Mesendoderm (in vitro differentiated cells): ENCODE data around the gene SELENOO.
A peak's percentile ranks its signal among the peaks of the same experiment; 100 is the strongest.

ENCODE experiments used
- DNase-seq: peaks from one replicate; pipeline ENCODE4 v3.0.0; 2013
- H2AK5ac ChIP-seq: 2 replicates; pipeline ENCODE4 v1.6.1; 2013; ENCODE audit warnings: low read length, inconsistent platforms
- H2BK120ac ChIP-seq: 2 replicates; pipeline ENCODE4 v1.6.1; 2013; ENCODE audit warnings: low read depth, mild to moderate bottlenecking, low read length, moderate library complexity, mixed read lengths
- H2BK15ac ChIP-seq: replicated peaks from 2 replicates; pipeline ENCODE4 v1.6.1; 2013; ENCODE audit warnings: low read depth, mild to moderate bottlenecking, moderate library complexity
- H2BK5ac ChIP-seq: 2 replicates; pipeline ENCODE4 v1.6.1; 2013; ENCODE audit warnings: low read length, inconsistent platforms
- H3K18ac ChIP-seq: 2 replicates; pipeline ENCODE4 v1.6.1; 2013; ENCODE audit warnings: mild to moderate bottlenecking, low read length, mixed read lengths
- H3K23ac ChIP-seq: one replicate; pipeline ENCODE4 v1.6.1; 2013; ENCODE audit warnings: low read length
- H3K27ac ChIP-seq: 2 replicates; pipeline ENCODE4 v1.5.1; 2013; ENCODE audit warnings: low read depth, mild to moderate bottlenecking, inconsistent platforms, low read length, moderate library complexity
- H3K27me3 ChIP-seq: 2 replicates; pipeline ENCODE4 v1.6.1; 2013; ENCODE audit warnings: low read length, control low read depth, mild to moderate bottlenecking, inconsistent platforms; ENCODE audit not compliant: insufficient read depth, poor library complexity
- H3K36me3 ChIP-seq: 2 replicates; pipeline ENCODE4 v1.6.1; 2013; ENCODE audit warnings: low read length, inconsistent platforms; ENCODE audit not compliant: control insufficient read depth, insufficient read depth
- H3K4ac ChIP-seq: one replicate; pipeline ENCODE4 v1.6.1; 2013; ENCODE audit warnings: low read depth, mild to moderate bottlenecking, low read length, moderate library complexity
- H3K4me1 ChIP-seq: 2 replicates; pipeline ENCODE4 v1.6.1; 2013; ENCODE audit warnings: low read depth, low read length, inconsistent platforms; ENCODE audit not compliant: control insufficient read depth
- H3K4me2 ChIP-seq: 2 replicates; pipeline ENCODE4 v1.6.1; 2013; ENCODE audit warnings: low read length
- H3K4me3 ChIP-seq: 2 replicates; pipeline ENCODE4 v1.5.1; 2013; ENCODE audit warnings: mild to moderate bottlenecking, low read length
- H3K56ac ChIP-seq: one replicate; pipeline ENCODE4 v1.6.1; 2013; ENCODE audit warnings: low read length
- H3K79me1 ChIP-seq: 2 replicates; pipeline ENCODE4 v1.6.1; 2013; ENCODE audit warnings: low read length, inconsistent platforms
- H3K79me2 ChIP-seq: 2 replicates; pipeline ENCODE4 v1.6.1; 2013; ENCODE audit warnings: mild to moderate bottlenecking, low read length; ENCODE audit not compliant: control insufficient read depth, insufficient read depth
- H3K9ac ChIP-seq: 2 replicates; pipeline ENCODE4 v1.6.1; 2013; ENCODE audit warnings: low read length, inconsistent platforms
- H4K5ac ChIP-seq: one replicate; pipeline ENCODE4 v1.6.1; 2013; ENCODE audit warnings: low read length
- H4K8ac ChIP-seq: one replicate; pipeline ENCODE4 v1.6.1; 2013; ENCODE audit warnings: low read depth, mild to moderate bottlenecking, control low read depth, low read length, moderate library complexity
- WGBS: extraction: QIAGEN DNeasy Blood & Tissue Kit; methylation state at CpG from one replicate; pipeline ENCODE4 v1.1.7; 2013; ENCODE audit warnings: low lambda C conversion rate, missing lambda C conversion rate; ENCODE audit not compliant: insufficient coverage; ENCODE audit errors: extremely low coverage; 5-methylcytosine and 5-hydroxymethylcytosine counted together

SELENOO gene

DNA sequence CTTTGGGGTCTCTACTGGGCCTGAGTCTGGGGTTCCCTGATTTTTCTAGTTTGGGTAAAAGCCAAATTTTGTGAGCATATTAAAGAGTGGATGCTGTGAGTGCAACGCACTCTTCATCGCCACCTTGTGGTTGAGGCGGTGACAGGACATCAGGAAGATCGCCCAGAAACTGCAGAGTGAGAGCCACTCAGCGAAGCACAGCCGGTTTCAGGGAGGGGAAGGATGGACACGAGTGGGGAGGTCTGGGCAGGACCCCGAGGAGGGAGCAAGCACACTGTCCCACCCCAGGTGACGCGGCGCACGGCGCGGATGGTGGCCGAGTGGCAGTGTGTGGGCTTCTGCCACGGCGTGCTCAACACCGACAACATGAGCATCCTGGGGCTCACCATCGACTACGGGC, 9.1 kb downstream of the SELENOO start:
- no CpG with 5 or more reads among the region's 20 CpGs for WGBS
- H3K56ac ChIP-seq: no peak overlapping the region
- H2AK5ac ChIP-seq: no peak overlapping the region
- H2BK15ac ChIP-seq: no peak overlapping the region
- no peak overlapping the region for H3K4ac ChIP-seq
- peaks cover 2% of the 10 kb centered on the region for H3K36me3 ChIP-seq
- no peaks in the 10 kb centered on the region for H3K27me3 ChIP-seq
- H3K4me1 ChIP-seq: no peaks in the 10 kb centered on the region
- no peak overlapping the region for H3K27ac ChIP-seq
- H4K5ac ChIP-seq: no peak overlapping the region
- H3K79me2 ChIP-seq: no peaks in the 10 kb centered on the region
- no peak overlapping the region for H3K18ac ChIP-seq
- H3K79me1 ChIP-seq: peaks cover 1% of the 10 kb centered on the region
- H3K9ac ChIP-seq: no peak overlapping the region
- H4K8ac ChIP-seq: no peak overlapping the region
- peak; percentile 52 for DNase-seq
- no peak overlapping the region for H2BK5ac ChIP-seq
- H3K4me3 ChIP-seq: no peak overlapping the region
- no peak overlapping the region for H3K23ac ChIP-seq
- H3K4me2 ChIP-seq: no peak overlapping the region
- H2BK120ac ChIP-seq: no peak overlapping the region

DNA sequence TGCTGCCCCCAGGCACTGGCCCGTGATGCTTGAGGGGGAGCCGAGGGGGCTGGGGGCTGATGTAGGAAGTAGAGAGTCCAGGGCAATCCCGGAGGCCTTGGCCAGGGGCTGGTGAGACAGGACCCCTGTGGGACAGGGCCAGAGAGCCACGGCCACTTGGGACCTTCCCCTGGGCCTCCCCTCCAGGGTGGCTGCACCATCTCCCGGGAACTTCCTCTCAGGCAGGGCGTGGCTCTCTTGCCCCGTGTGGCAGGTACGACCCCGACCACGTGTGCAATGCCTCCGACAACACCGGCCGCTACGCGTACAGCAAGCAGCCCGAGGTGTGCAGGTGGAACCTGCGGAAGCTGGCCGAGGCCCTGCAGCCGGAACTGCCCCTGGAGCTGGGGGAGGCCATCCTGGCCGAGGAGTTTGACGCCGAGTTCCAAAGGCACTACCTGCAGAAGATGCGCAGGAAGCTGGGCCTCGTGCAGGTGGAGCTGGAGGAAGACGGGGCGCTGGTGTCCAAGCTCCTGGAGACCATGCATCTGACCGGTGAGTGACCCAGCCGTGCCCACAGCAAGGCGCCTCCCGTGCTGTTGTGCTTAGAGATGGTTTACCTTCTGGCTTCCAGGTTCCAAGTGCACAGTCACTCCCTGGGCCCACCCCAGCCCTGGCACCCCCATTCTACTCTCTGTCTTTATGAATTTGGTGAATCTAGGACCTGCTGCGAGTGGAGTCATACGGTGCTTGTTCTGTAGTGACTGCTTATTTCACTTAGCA, 9.7 kb downstream of the SELENOO start:
- no peak overlapping the region for H3K27ac ChIP-seq
- no peak overlapping the region for H2BK120ac ChIP-seq
- H3K79me1 ChIP-seq: peaks cover 1% of the 10 kb centered on the region
- H3K4ac ChIP-seq: no peak overlapping the region
- H2AK5ac ChIP-seq: no peak overlapping the region
- H3K4me3 ChIP-seq: no peak overlapping the region
- WGBS: no CpG with 5 or more reads among the region's 32 CpGs
- H3K23ac ChIP-seq: no peak overlapping the region
- no peak overlapping the region for H4K5ac ChIP-seq
- DNase-seq: no peak
- H3K9ac ChIP-seq: no peak overlapping the region
- no peak overlapping the region for H4K8ac ChIP-seq
- no peak overlapping the region for H3K18ac ChIP-seq
- H2BK5ac ChIP-seq: no peak overlapping the region
- H3K36me3 ChIP-seq: peaks cover 2% of the 10 kb centered on the region
- H3K4me1 ChIP-seq: no peaks in the 10 kb centered on the region
- H3K79me2 ChIP-seq: no peaks in the 10 kb centered on the region
- H3K4me2 ChIP-seq: no peak overlapping the region
- H3K27me3 ChIP-seq: no peaks in the 10 kb centered on the region
- H2BK15ac ChIP-seq: no peak overlapping the region
- no peak overlapping the region for H3K56ac ChIP-seq

DNA sequence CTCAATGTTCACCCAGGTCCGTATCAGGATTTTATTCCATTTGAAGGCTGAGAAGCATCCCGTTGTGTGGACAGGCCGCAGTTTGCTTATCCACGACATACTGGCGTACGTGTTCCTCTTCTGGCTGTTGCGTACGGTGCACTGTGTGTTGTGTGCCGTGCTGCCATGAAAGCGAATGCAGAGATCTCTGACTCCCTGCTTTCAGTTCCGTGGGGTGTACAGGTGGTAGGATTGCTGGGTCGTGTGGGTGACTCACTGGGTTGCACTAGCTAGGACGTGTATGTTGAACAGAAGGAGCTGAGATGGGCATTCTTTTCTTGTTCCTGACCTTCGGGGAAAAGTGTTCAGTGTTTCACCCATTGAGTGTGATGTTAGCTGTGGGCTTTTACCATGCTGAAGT, 10.3 kb downstream of the SELENOO start:
- H3K4me3 ChIP-seq: no peak overlapping the region
- no peak overlapping the region for H3K56ac ChIP-seq
- no peak overlapping the region for H2BK120ac ChIP-seq
- H3K18ac ChIP-seq: no peak overlapping the region
- peaks cover 1% of the 10 kb centered on the region for H3K79me1 ChIP-seq
- H2BK5ac ChIP-seq: no peak overlapping the region
- H3K79me2 ChIP-seq: no peaks in the 10 kb centered on the region
- H3K23ac ChIP-seq: no peak overlapping the region
- no peak overlapping the region for H2AK5ac ChIP-seq
- H3K36me3 ChIP-seq: peaks cover 3% of the 10 kb centered on the region
- H3K27ac ChIP-seq: no peak overlapping the region
- H3K4me2 ChIP-seq: no peak overlapping the region
- no CpG with 5 or more reads among the region's 14 CpGs for WGBS
- no peak overlapping the region for H4K5ac ChIP-seq
- H4K8ac ChIP-seq: no peak overlapping the region
- H2BK15ac ChIP-seq: no peak overlapping the region
- H3K27me3 ChIP-seq: no peaks in the 10 kb centered on the region
- no peaks in the 10 kb centered on the region for H3K4me1 ChIP-seq
- H3K4ac ChIP-seq: no peak overlapping the region
- H3K9ac ChIP-seq: no peak overlapping the region
- DNase-seq: no peak

DNA sequence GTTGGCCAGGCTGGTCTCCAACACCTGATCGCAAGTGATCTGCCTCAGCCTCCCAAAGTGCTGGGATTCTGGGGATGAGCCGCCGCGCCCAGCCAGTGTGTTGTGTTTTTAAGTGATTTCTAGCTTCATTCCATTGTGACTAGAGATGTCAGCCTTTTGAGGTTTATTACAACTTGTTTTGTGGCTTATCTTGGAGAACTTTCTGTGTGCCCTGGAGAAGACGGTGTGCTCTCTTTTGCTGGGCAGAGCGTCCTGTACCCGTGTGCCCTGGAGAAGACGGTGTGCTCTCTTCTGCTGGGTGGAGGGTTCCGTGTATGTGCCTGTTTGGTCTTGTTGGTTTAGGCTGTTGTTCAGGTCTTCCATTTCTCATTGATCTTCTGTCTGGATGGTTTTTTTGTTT, 12.5 kb downstream of the SELENOO start:
- Histone ChIP-seq H2BK120ac (no peak overlapping the region), H2AK5ac (no peak overlapping the region), H3K27ac (no peak overlapping the region), H3K4ac (no peak overlapping the region), H3K4me1 (no peaks in the 10 kb centered on the region), H3K79me2 (no peaks in the 10 kb centered on the region), H4K5ac (no peak overlapping the region), H3K56ac (no peak overlapping the region), H3K79me1 (peaks cover 1% of the 10 kb centered on the region), H2BK15ac (no peak overlapping the region), H3K9ac (no peak overlapping the region), H3K18ac (no peak overlapping the region), H3K4me3 (no peak overlapping the region), H3K4me2 (no peak overlapping the region), H3K36me3 (peaks cover 5% of the 10 kb centered on the region), H4K8ac (no peak overlapping the region), H3K27me3 (no peaks in the 10 kb centered on the region), H3K23ac (no peak overlapping the region), H2BK5ac (no peak overlapping the region)
- no CpG with 5 or more reads among the region's 9 CpGs for WGBS
- no peak for DNase-seq

DNA sequence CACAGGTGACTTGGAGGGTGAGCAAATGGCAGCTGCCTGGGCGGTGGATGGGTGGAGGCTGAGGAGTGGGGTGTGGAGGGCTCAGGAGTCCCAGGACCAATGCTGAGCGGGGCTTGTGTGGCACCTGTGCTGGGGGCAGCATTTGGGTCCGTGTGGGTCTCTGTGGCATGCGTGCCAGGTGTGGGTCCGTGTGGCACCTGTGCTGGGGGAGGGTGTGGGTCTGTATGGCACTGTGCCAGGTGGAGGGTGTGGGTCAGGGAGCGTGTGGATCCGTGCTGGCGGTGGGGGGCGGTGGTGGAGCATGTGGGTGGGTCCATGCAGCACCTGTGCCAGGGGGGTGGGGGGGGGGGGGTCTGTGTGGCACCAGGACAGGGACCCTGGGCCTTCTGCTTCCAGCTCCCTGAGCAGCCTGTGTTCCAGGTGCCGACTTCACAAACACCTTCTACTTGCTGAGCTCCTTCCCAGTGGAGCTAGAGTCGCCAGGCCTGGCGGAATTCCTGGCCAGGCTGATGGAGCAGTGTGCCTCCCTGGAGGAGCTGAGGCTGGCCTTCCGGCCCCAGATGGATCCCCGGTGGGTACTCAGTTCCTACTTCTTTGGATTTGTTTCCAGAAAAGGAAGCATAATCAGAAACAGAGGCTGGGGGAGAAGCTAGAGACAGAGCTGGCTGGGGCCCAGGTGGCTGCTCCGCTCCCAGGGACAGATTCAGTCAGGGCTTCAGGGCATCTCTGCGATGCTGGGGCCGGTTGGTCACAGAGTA, 14.7 kb downstream of the SELENOO start:
- Histone ChIP-seq H3K79me1 (peaks cover 1% of the 10 kb centered on the region), H2BK120ac (no peak overlapping the region), H3K27ac (no peak overlapping the region), H3K4ac (no peak overlapping the region), H3K27me3 (no peaks in the 10 kb centered on the region), H3K18ac (no peak overlapping the region), H3K4me3 (no peak overlapping the region), H3K4me1 (no peaks in the 10 kb centered on the region), H2BK15ac (no peak overlapping the region), H4K8ac (no peak overlapping the region), H4K5ac (no peak overlapping the region), H3K36me3 (peaks cover 5% of the 10 kb centered on the region), H2BK5ac (no peak overlapping the region), H3K23ac (no peak overlapping the region), H3K56ac (no peak overlapping the region), H3K79me2 (no peaks in the 10 kb centered on the region), H3K4me2 (no peak overlapping the region), H2AK5ac (no peak overlapping the region), H3K9ac (no peak overlapping the region)
- no CpG with 5 or more reads among the region's 17 CpGs for WGBS
- no peak for DNase-seq
